Stimulated activated CD8-positive, alpha-beta memory T cell treated with anti-CD3 and anti-CD28 coated beads, Interleukin-4, amount 100 ng/mL, for 24 hours (primary cell): ENCODE measurements around the gene IFNA10.
"Not testable (repeated sequence)": the region's sequence is repeated elsewhere in the genome, so short reads cannot be mapped to it uniquely, and the experiment has no call there.

ENCODE experiments used
- DNase-seq: peaks from one replicate; pipeline ENCODE4 v3.0.0-alpha.2; 2020; ENCODE audit warnings: low read depth

Gene IFNA10

GRCh38 chr9:21207043-21207442 lies at the start of gene IFNA10:
Gene IFNA10 (minus strand): TSS chr9:21207143. CDS start chr9:21207097, 46 bp downstream.
- not testable (repeated sequence) for DNase-seq

GRCh38 chr9:21255538-21256212 lies 48.7 kb upstream of the IFNA10 start:
- DNase-seq, result no peak

GRCh38 chr9:21252721-21253547 lies 46.0 kb upstream of the IFNA10 start:
- no peak for DNase-seq

GRCh38 chr9:21251638-21252037 lies 44.7 kb upstream of the IFNA10 start:
- DNase-seq, result no peak

GRCh38 chr9:21251190-21251589 lies 44.2 kb upstream of the IFNA10 start:
- DNase-seq, result no peak

GRCh38 chr9:21244836-21245235 lies 37.9 kb upstream of the IFNA10 start:
- no peak for DNase-seq

GRCh38 chr9:21239911-21240310 lies 33.0 kb upstream of the IFNA10 start, which contains the start of gene IFNA14:
Gene IFNA14 (minus strand): TSS chr9:21240005. CDS start chr9:21239935, 70 bp downstream.
- no peak for DNase-seq

- not testable (repeated sequence) for DNase-seq
Measured at GRCh38 chr9:21236360-21236714, 29.4 kb upstream of the IFNA10 start.

GRCh38 chr9:21235468-21236359 lies 28.8 kb upstream of the IFNA10 start:
- DNase-seq, result not testable (repeated sequence)

GRCh38 chr9:21234153-21234687 lies 27.3 kb upstream of the IFNA10 start:
- no peak for DNase-seq

- DNase-seq, result no peak
Measured at GRCh38 chr9:21233258-21233657, 26.3 kb upstream of the IFNA10 start.

GRCh38 chr9:21228122-21228521 lies 21.2 kb upstream of the IFNA10 start, which contains the start of gene IFNA17:
Gene IFNA17 (minus strand): TSS chr9:21228222. CDS start chr9:21228173, 49 bp downstream.
- DNase-seq, result no peak

GRCh38 chr9:21217211-21217610 lies 10.3 kb upstream of the IFNA10 start, which contains the start of gene IFNA16:
Gene IFNA16 (minus strand): TSS chr9:21217311. CDS start chr9:21217305, 6 bp downstream.
- not testable (repeated sequence) for DNase-seq

GRCh38 chr9:21213411-21214326 lies 6.7 kb upstream of the IFNA10 start:
- not testable (repeated sequence) for DNase-seq

- not testable (repeated sequence) for DNase-seq
Measured at GRCh38 chr9:21212160-21212559, 5.2 kb upstream of the IFNA10 start.

- not testable (repeated sequence) for DNase-seq
Measured at GRCh38 chr9:21210782-21211181, 3.8 kb upstream of the IFNA10 start.

- no peak for DNase-seq
Measured at GRCh38 chr9:21210311-21210710, 3.4 kb upstream of the IFNA10 start.

- no peak for DNase-seq
Measured at GRCh38 chr9:21205204-21205603, 1.7 kb downstream of the IFNA10 start.

- DNase-seq, result not testable (repeated sequence)
Measured at GRCh38 chr9:21202105-21202504, 4.8 kb downstream of the IFNA10 start, which contains the start of gene IFNA7. Gene IFNA7 (minus strand): TSS chr9:21202205. CDS start chr9:21202165, 40 bp downstream.
